PC-3 (cell line): ENCODE results near the gene NRG3. TPM values are rescaled to one million over a fixed set of nuclear protein-coding genes. Genes with fewer than 3 reads are reported as not detected.

ENCODE experiments used
- ATAC-seq: fragments of 200-7000 bp; cut with Tn5 transposase; 2 replicates; pipeline ENCODE4 v1.9.1; 2020; ENCODE audit warnings: mild to moderate bottlenecking, moderate library complexity
- BruUV-seq: library from RNA; stranded (reverse); fragments of 400-500 nt; replicated peaks from 2 replicates; lab custom pipeline; 2021; lab: Mats Ljungman, UMichigan
- CTCF ChIA-PET: fragments of 300-600 bp; sonication (Branson Sonifier 250); formaldehyde crosslinking; loops from one replicate; lab custom pipeline; 2022; ENCODE audit warnings: antibody characterized with exemption; lab: Charles Lee
- POLR2A ChIA-PET: fragments of 300-600 bp; sonication (Branson Sonifier 250); formaldehyde crosslinking; loops from one replicate; lab custom pipeline; 2022; ENCODE audit warnings: antibody characterized with exemption; ENCODE audit not compliant: unreplicated experiment; lab: Charles Lee
- DNase-seq: peaks from one replicate; pipeline ENCODE4 v3.0.0-alpha.2; 2015
- H2AFZ ChIP-seq: fragments of 300-600 bp; sonication (generic); 2 replicates; pipeline ENCODE4 v1.6.0; 2016; ENCODE audit warnings: antibody characterized with exemption, low read length
- H3F3A ChIP-seq: fragments of 300-600 bp; sonication (generic); one replicate; pipeline ENCODE4 v1.6.0; 2017; ENCODE audit warnings: antibody characterized with exemption, low read length, control low read depth, mild to moderate bottlenecking; ENCODE audit not compliant: unreplicated experiment
- H3K27ac ChIP-seq: fragments of 300-600 bp; sonication (generic); 2 replicates; pipeline ENCODE4 v1.5.1; 2016; ENCODE audit warnings: mild to moderate bottlenecking, low read length
- H3K27me3 ChIP-seq: fragments of 300-600 bp; sonication (generic); 2 replicates; pipeline ENCODE4 v1.6.1; 2016; ENCODE audit warnings: low read length, mixed read lengths
- H3K36me3 ChIP-seq: fragments of 300-600 bp; sonication (generic); 2 replicates; pipeline ENCODE4 v1.6.1; 2016; ENCODE audit warnings: low read depth, mixed run types, low read length, mixed read lengths
- H3K4me1 ChIP-seq: fragments of 300-600 bp; sonication (generic); 2 replicates; pipeline ENCODE4 v1.5.1; 2016; ENCODE audit warnings: low read length; ENCODE audit not compliant: insufficient read depth
- H3K4me2 ChIP-seq: fragments of 300-600 bp; sonication (generic); 2 replicates; pipeline ENCODE4 v1.6.0; 2016; ENCODE audit warnings: low read length
- H3K4me3 ChIP-seq: fragments of 300-600 bp; sonication (generic); 2 replicates; pipeline ENCODE4 v1.5.1; 2016; ENCODE audit warnings: mild to moderate bottlenecking, low read length, mixed read lengths
- H3K79me2 ChIP-seq: fragments of 300-600 bp; sonication (generic); 2 replicates; pipeline ENCODE4 v1.6.1; 2017; ENCODE audit warnings: low read length, mixed read lengths
- H3K9ac ChIP-seq: fragments of 300-600 bp; sonication (generic); 2 replicates; pipeline ENCODE4 v1.6.0; 2016; ENCODE audit warnings: mild to moderate bottlenecking, low read length
- H3K9me2 ChIP-seq: fragments of 300-600 bp; sonication (generic); replicated peaks from 2 replicates; pipeline ENCODE4 v1.6.1; 2016; ENCODE audit warnings: mixed run types, low read length, mixed read lengths
- H3K9me3 ChIP-seq: fragments of 300-600 bp; sonication (generic); 2 replicates; pipeline ENCODE4 v1.6.1; 2016; ENCODE audit warnings: low read length, mixed read lengths
- H4K20me1 ChIP-seq: fragments of 300-600 bp; sonication (generic); 2 replicates; pipeline ENCODE4 v1.6.1; 2016; ENCODE audit warnings: low read length, mixed read lengths
- CTCF ChIP-seq: fragments of 300-600 bp; sonication (generic); conservative IDR thresholded peaks from 2 replicates; pipeline ENCODE4 v1.5.1; 2017; ENCODE audit warnings: antibody characterized with exemption, low read depth, mild to moderate bottlenecking, low read length
- EZH2 ChIP-seq: fragments of 300-600 bp; sonication (generic); IDR thresholded peaks from one replicate; pipeline ENCODE4 v1.6.1; 2017; ENCODE audit warnings: antibody characterized with exemption, mild to moderate bottlenecking, low read length; ENCODE audit not compliant: unreplicated experiment
- EZH2phosphoT487 ChIP-seq: fragments of 300-600 bp; sonication (generic); IDR thresholded peaks from 2 replicates; pipeline ENCODE4 v1.6.1; 2018; ENCODE audit warnings: mild to moderate bottlenecking, antibody characterized with exemption, low read length, borderline replicate concordance
- intact Hi-C: fragments of 100-400 bp; cut with micrococcal nuclease; formaldehyde crosslinking; loops from 2 replicates; pipeline ENCODE4 v1.9.0; 2023
- total RNA-seq: library from RNA; depleted of rRNA; stranded (reverse); fragments of >200 nt; gene quantifications from 2 replicates; pipeline ENCODE4 v1.2.3, GENCODE V29; 2014

NRG3 gene
- total RNA-seq, 1 experiment from 2014 or later: not detected

GRCh38 chr10:82071231-82071630 is 196.2 kb downstream of the NRG3 start:
- Histone ChIP-seq H3K4me2 (no peak overlapping the region), H3K4me1 (no peaks in the 10 kb centered on the region), H3K9me3 (no peaks in the 10 kb centered on the region), H3K79me2 (no peaks in the 10 kb centered on the region), H3K27me3 (no peaks in the 10 kb centered on the region), H3K27ac (no peak overlapping the region), H3K9me2 (no peaks in the 10 kb centered on the region), H3K4me3 (no peak overlapping the region), H4K20me1 (no peaks in the 10 kb centered on the region), H3K9ac (no peak overlapping the region), H3K36me3 (no peaks in the 10 kb centered on the region), H3F3A (no peaks in the 10 kb centered on the region), H2AFZ (no peak overlapping the region)
- no peak for DNase-seq
- intact Hi-C loops: no loop called here
- TF ChIP-seq EZH2phosphoT487: no peak
- TF ChIP-seq CTCF: no peak
- TF ChIP-seq EZH2: no peak
- ATAC-seq: no peak
- CTCF ChIA-PET: no interaction called here
- BruUV-seq: no TSS peak
- POLR2A ChIA-PET: no interaction called here

- intact Hi-C loops: no loop called here
Observed at GRCh38 chr10:82072124-82072523, 197.1 kb downstream of the NRG3 start.

GRCh38 chr10:82075605-82076004 is 200.6 kb downstream of the NRG3 start:
- Histone ChIP-seq H3F3A (no peaks in the 10 kb centered on the region), H3K27me3 (no peaks in the 10 kb centered on the region), H3K4me3 (no peak overlapping the region), H3K9me3 (no peaks in the 10 kb centered on the region), H3K9me2 (no peaks in the 10 kb centered on the region), H3K4me1 (no peaks in the 10 kb centered on the region), H4K20me1 (no peaks in the 10 kb centered on the region), H3K9ac (no peak overlapping the region), H3K4me2 (no peak overlapping the region), H3K79me2 (no peaks in the 10 kb centered on the region), H3K27ac (no peak overlapping the region), H3K36me3 (no peaks in the 10 kb centered on the region), H2AFZ (no peak overlapping the region)
- ChIA-PET CTCF (no interaction called here), POLR2A (no interaction called here)
- intact Hi-C loops: no loop called here
- DNase-seq (no peak), ATAC-seq (no peak)
- no TSS peak for BruUV-seq
- TF ChIP-seq CTCF: no peak

More at GRCh38 chr10:82072124-82072523, 197.1 kb downstream of the NRG3 start:
- TF ChIP-seq EZH2phosphoT487 (no peak), CTCF (no peak), EZH2 (no peak)
- no peaks in the 10 kb centered on the region for H3F3A ChIP-seq
- no peaks in the 10 kb centered on the region for H3K79me2 ChIP-seq
- ATAC-seq: no peak
- no peaks in the 10 kb centered on the region for H3K9me3 ChIP-seq
- no peaks in the 10 kb centered on the region for H3K4me1 ChIP-seq
- H3K4me3 ChIP-seq: no peak overlapping the region
- H3K27ac ChIP-seq: no peak overlapping the region
- H3K4me2 ChIP-seq: no peak overlapping the region
- CTCF ChIA-PET: no interaction called here
- no peaks in the 10 kb centered on the region for H3K27me3 ChIP-seq
- H4K20me1 ChIP-seq: no peaks in the 10 kb centered on the region
- DNase-seq: no peak
- BruUV-seq: no TSS peak
- POLR2A ChIA-PET: no interaction called here
- no peaks in the 10 kb centered on the region for H3K36me3 ChIP-seq
- H3K9ac ChIP-seq: no peak overlapping the region
- H2AFZ ChIP-seq: no peak overlapping the region
- H3K9me2 ChIP-seq: no peaks in the 10 kb centered on the region
